OCI-LY7 (cell line): ENCODE results near the gene TAF7L.

Experiments
- CTCF ChIP-seq: fragments of 200-600 bp; sonication (generic); conservative IDR thresholded peaks from 2 replicates; pipeline ENCODE4 v1.5.1; 2014; ENCODE audit warnings: mild to moderate bottlenecking, antibody characterized with exemption, low read length, moderate library complexity, mixed read lengths
- EZH2phosphoT487 ChIP-seq: fragments of 200-600 bp; sonication (generic); IDR thresholded peaks from 2 replicates; pipeline ENCODE4 v1.6.1; 2018; ENCODE audit warnings: low read depth, borderline replicate concordance, mild to moderate bottlenecking, mixed run types, antibody characterized with exemption, low read length, moderate library complexity, mixed read lengths

DNA sequence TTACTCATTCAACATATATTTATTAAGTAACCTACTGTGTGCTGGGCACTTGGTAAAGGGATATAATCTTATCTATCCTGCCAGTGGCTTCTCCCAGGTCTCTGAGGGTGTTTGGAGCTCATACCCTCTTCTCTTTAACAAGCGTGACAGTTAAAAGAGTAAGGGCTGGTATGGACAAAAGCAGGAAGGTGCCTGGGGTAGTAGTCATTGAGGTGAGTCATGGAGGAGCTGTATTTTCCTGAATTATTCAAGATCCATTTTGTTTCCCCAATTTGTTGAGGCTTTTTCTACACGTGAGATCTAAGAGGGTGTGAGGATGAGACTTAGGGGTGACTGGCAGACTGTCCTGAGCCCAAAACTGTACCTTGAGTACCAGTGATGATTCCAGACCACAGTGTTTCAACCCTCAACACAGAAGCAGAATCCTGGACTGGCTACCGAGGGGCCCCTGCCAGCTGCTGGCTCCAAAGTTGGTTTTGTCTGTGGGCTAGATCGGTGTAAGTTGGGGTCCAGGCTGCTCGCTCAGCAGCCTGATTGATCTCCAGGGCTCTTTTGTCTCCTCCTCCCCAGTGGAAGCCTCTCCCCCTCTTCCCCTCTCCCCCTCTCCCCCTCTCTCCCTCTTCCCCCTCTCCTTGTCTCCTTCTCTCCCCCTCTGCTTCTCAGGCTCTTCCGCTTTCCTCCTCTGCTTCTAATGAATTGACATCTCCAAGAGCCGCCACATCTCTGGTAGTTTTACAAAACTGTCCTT, 71.8 kb downstream of the TAF7L start, which contains the start of gene DRP2:
- TF ChIP-seq CTCF, result no peak
- TF ChIP-seq EZH2phosphoT487, result no peak
